Fibroblast of lung (primary cell): ENCODE data around the gene EPS8L2. TPM values are rescaled to one million over a fixed set of nuclear protein-coding genes. Genes with fewer than 3 reads are reported as not detected.
A peak's percentile ranks its signal among the peaks of the same experiment; 100 is the strongest.

Source experiments
- DNase-seq, 2 donors: peaks; one replicate each; pipeline versions ENCODE4 v3.0.0 to v3.0.0-alpha.2; 2010; ENCODE audit warnings: low read depth in 2 of 2
- H2AFZ ChIP-seq: 2 replicates; pipeline ENCODE4 v1.5.1; 2012; ENCODE audit warnings: low read length, control low read depth, inconsistent platforms
- H3K27ac ChIP-seq: 2 replicates; pipeline ENCODE4 v1.5.1; 2011; ENCODE audit warnings: low read length, control low read depth; ENCODE audit not compliant: insufficient read depth
- H3K27me3 ChIP-seq: 2 replicates; pipeline ENCODE4 v1.5.1; 2011; ENCODE audit warnings: mild to moderate bottlenecking, low read length; ENCODE audit not compliant: control insufficient read depth, insufficient read depth
- H3K36me3 ChIP-seq: 2 replicates; pipeline ENCODE4 v1.5.1; 2011; ENCODE audit warnings: low read length; ENCODE audit not compliant: control insufficient read depth, insufficient read depth
- H3K4me1 ChIP-seq: 2 replicates; pipeline ENCODE4 v1.5.1; 2011; ENCODE audit warnings: low read length; ENCODE audit not compliant: control insufficient read depth, insufficient read depth; ENCODE audit errors: extremely low read depth
- H3K4me2 ChIP-seq: 2 replicates; pipeline ENCODE4 v1.5.1; 2011; ENCODE audit warnings: low read length, control low read depth; ENCODE audit not compliant: insufficient read depth; ENCODE audit errors: extremely low read depth
- H3K4me3 ChIP-seq, 4 experiments: fragments of 200-600 bp in 1 of 4; sonication (generic) in 1 of 4; replicated peaks in 1 of 4; 2 replicates each; pipeline ENCODE4 v1.5.1; 2011 to 2016; ENCODE audit warnings: low read length in 4 of 4, low read depth in 3 of 4, mild to moderate bottlenecking in 3 of 4, control low read depth in 2 of 4, inconsistent platforms in 1 of 4, mixed read lengths in 1 of 4; ENCODE audit not compliant: insufficient read depth in 1 of 4; ENCODE audit errors: control extremely low read depth in 1 of 4
- H3K79me2 ChIP-seq: 2 replicates; pipeline ENCODE4 v1.5.1; 2012; ENCODE audit warnings: mild to moderate bottlenecking, low read length, inconsistent platforms; ENCODE audit not compliant: control insufficient read depth, insufficient read depth
- H3K9ac ChIP-seq: 2 replicates; pipeline ENCODE4 v1.5.1; 2011; ENCODE audit warnings: mild to moderate bottlenecking, low read length, control low read depth; ENCODE audit not compliant: insufficient read depth
- H3K9me3 ChIP-seq: 2 replicates; pipeline ENCODE4 v1.5.1; 2012; ENCODE audit warnings: low read depth, low read length; ENCODE audit not compliant: control insufficient read depth, insufficient read depth
- H4K20me1 ChIP-seq: 2 replicates; pipeline ENCODE4 v1.5.1; 2011; ENCODE audit warnings: low read length; ENCODE audit not compliant: control insufficient read depth, insufficient read depth; ENCODE audit errors: extremely low read depth
- EZH2 ChIP-seq: IDR thresholded peaks from 2 replicates; pipeline ENCODE4 v1.5.1; 2012; ENCODE audit warnings: low read length, control low read depth, mild to moderate bottlenecking; ENCODE audit errors: missing control alignments
- polyA plus RNA-seq, 2 donors: library from polyadenylated mRNA; depleted of rRNA in 1 of 2; stranded (reverse) in 1 of 2; unstranded in 1 of 2; fragments of >200 nt; gene quantifications; 2 replicates each; pipeline ENCODE4 v1.2.1, GENCODE V29; 2011 to 2012; ENCODE audit warnings: missing spikeins in 1 of 2
- total RNA-seq: library from RNA; depleted of rRNA; stranded (reverse); fragments of >200 nt; gene quantifications from 2 replicates; pipeline ENCODE4 v1.2.1, GENCODE V29; 2014
- TF ChIP-seq, protein P1 (sequence below), 2 donors: IDR thresholded peaks in 1 of 2; conservative IDR thresholded peaks in 1 of 2; 1 replicate in 1 of 2; 2 replicates in 1 of 2; pipeline ENCODE4 v1.5.1; 2011 to 2012; ENCODE audit warnings: low read length in 2 of 2, control low read depth in 1 of 2, inconsistent platforms in 1 of 2, low read depth in 1 of 2, mild to moderate bottlenecking in 1 of 2

EPS8L2 gene
- total and polyA plus RNA-seq, 2 donors (not counting 1 experiment from before 2014, with no cell fraction given): 18.4 to 54.2 TPM

DNA sequence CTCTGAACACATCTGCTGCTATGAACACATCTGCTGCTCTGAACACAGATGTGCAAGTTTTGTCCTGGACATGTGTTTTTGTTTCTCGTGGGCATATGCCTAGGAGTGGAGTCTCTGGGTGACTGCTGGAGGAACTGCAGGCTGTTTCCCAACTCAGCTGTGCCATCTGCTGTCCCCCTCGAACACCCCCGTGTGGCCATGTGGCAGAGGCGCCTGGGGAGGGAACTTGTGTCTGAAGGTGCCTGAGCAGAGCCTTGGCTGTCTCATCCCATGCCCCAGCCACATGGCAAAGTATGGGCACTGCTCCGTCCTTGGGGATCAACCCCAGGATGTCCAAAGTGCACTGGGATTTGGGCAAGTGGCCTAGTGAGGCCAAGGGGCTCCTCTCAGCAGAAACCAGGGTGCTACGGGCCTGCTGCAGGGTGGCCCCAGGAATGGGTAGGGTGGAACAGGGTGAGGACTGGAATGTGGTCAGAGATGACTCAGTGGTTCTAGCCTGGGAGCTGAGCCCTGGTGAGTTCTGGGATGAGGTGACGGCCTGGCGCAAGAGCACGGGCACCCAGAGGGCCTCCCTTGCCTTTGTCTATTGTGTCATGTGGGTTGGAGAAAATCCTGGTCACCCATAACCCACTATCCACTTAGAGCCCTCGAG is 56.5 kb downstream of the EPS8L2 start:
- Histone ChIP-seq H3K9ac (no peak overlapping the region), H3K4me2 (no peak overlapping the region), H3K27me3 (no peaks in the 10 kb centered on the region), H3K4me3 (no peak overlapping the region), H3K9me3 (no peaks in the 10 kb centered on the region), H3K79me2 (no peaks in the 10 kb centered on the region), H4K20me1 (peaks cover 2% of the 10 kb centered on the region), H3K27ac (peak overlapping the region; percentile 69), H3K36me3 (peaks cover 33% of the 10 kb centered on the region), H2AFZ (no peak overlapping the region), H3K4me1 (peaks cover 6% of the 10 kb centered on the region)
- TF ChIP-seq, protein P1, sequence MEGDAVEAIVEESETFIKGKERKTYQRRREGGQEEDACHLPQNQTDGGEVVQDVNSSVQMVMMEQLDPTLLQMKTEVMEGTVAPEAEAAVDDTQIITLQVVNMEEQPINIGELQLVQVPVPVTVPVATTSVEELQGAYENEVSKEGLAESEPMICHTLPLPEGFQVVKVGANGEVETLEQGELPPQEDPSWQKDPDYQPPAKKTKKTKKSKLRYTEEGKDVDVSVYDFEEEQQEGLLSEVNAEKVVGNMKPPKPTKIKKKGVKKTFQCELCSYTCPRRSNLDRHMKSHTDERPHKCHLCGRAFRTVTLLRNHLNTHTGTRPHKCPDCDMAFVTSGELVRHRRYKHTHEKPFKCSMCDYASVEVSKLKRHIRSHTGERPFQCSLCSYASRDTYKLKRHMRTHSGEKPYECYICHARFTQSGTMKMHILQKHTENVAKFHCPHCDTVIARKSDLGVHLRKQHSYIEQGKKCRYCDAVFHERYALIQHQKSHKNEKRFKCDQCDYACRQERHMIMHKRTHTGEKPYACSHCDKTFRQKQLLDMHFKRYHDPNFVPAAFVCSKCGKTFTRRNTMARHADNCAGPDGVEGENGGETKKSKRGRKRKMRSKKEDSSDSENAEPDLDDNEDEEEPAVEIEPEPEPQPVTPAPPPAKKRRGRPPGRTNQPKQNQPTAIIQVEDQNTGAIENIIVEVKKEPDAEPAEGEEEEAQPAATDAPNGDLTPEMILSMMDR (conservative IDR thresholded peaks at IDR 0.05 in 1 of 2, IDR thresholded peaks at IDR 0.05 in 1 of 2; ENCODE audit: low read depth in 1 of 2, low read length in 2 of 2): peak; percentile 22 to 30
- TF ChIP-seq EZH2: no peak
- DNase-seq: peak; percentile 78

GRCh38 chr11:763073-763463 is 57.0 kb downstream of the EPS8L2 start:
- no peaks in the 10 kb centered on the region for H3K79me2 ChIP-seq
- no peak overlapping the region for H3K4me3 ChIP-seq
- no peak for TF ChIP-seq EZH2
- TF ChIP-seq, protein P1 (conservative IDR thresholded peaks at IDR 0.05 in 1 of 2, IDR thresholded peaks at IDR 0.05 in 1 of 2; ENCODE audit: low read depth in 1 of 2, low read length in 2 of 2): no peak
- H3K27me3 ChIP-seq: no peaks in the 10 kb centered on the region
- peaks cover 6% of the 10 kb centered on the region for H3K4me1 ChIP-seq
- H3K4me2 ChIP-seq: no peak overlapping the region
- no peak overlapping the region for H2AFZ ChIP-seq
- no peaks in the 10 kb centered on the region for H3K9me3 ChIP-seq
- peak overlapping the region; percentile 69 for H3K27ac ChIP-seq
- no peak for DNase-seq
- H4K20me1 ChIP-seq: peaks cover 2% of the 10 kb centered on the region
- H3K9ac ChIP-seq: no peak overlapping the region
- peaks cover 33% of the 10 kb centered on the region for H3K36me3 ChIP-seq

- Histone ChIP-seq H3K9me3 (no peaks in the 10 kb centered on the region), H3K36me3 (peaks cover 33% of the 10 kb centered on the region), H3K79me2 (no peaks in the 10 kb centered on the region), H3K4me2 (no peak overlapping the region), H3K27me3 (no peaks in the 10 kb centered on the region), H3K4me1 (peaks cover 6% of the 10 kb centered on the region), H3K9ac (no peak overlapping the region), H2AFZ (no peak overlapping the region), H3K4me3 (no peak overlapping the region), H4K20me1 (peaks cover 2% of the 10 kb centered on the region), H3K27ac (no peak overlapping the region)
- TF ChIP-seq EZH2: no peak
- TF ChIP-seq, protein P1 (conservative IDR thresholded peaks at IDR 0.05 in 1 of 2, IDR thresholded peaks at IDR 0.05 in 1 of 2; ENCODE audit: low read depth in 1 of 2, low read length in 2 of 2): no peak
- no peak for DNase-seq
Measured at GRCh38 chr11:763549-764321, 57.7 kb downstream of the EPS8L2 start.
